NCI-H2171 (cell line): Measurements from ENCODE around the gene RBM20.
"Not testable (repeated sequence)": the region's sequence is repeated elsewhere in the genome, so short reads cannot be mapped to it uniquely, and the experiment has no call there.

ENCODE experiments used
- DNase-seq: peaks from one replicate; lab custom pipeline; 2025; lab: John Stamatoyannopoulos, UW

RBM20 gene

DNA sequence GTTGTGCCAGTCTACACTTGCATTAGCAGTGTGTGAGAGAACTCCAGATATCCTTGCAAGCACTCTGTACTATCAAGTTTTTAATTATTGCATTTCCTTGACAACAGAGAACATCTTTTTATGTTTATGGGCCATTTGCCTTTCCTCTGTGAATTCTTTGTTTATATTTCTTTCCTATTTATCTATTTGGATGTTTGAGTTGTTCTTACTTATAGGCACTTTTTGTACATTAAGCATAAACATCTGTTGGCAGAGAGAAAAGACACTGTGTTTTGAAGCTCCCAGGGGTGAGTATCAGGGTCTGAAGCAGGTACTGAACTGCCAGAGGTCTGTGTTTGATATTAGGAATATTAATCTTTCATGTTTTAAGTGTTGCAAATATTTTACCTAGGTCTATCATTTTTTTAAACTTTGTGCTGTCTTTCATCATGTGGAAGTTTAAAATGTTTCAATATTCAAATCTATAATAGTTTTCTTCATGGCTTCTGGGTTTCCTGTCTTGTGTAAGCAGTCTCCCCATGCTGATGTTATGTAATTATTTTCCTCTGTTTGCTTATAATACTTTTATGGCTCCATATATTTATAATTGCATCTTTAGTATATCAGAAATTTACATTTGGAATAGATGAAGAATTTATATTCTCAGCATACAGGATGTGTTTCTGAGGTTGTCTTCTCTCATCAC is 209.9 kb downstream of the RBM20 start:
- DNase-seq = no peak

DNA sequence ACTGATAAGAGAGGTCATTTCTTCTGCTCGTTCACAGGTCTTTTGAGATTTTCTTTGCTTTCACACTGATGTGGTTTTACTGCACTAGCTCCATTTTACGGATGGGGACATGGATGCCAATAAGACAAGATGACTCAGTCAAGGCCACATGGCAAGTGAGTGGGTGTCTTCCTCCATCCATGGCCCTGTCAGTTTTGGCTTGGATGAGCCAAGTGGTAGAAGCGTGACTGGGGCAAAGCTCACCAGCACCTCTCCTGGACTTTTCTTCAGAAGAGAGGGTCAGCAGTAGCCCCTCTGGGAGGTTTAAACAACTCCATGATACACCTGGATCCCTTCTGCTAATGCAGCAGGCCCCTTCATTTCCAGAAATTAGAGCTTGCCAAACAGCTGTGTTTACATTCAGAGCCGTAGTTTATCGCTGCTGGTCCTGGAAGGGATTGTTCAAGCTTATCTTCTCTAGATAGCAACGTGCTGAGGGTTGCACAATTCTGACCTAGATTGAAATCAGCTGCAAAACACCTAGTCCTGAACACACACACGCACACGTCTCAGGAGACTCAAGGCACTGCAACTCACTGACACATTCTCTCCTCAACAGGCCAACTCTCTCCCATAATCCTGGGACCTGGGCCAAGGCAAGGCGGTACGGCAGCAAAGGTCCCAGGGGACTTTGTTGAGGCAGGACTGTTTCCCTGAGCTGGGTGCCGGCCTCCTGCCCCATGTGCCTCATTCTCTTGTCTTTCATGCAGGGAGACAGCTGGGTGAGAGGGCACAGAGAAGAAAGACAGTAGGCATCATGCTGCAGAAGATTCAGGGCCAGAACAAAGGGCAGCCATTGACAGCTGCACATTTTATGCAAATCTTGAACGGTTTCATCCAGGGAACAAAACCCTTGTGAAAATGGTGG is 213.4 kb downstream of the RBM20 start:
- peak; percentile 87 for DNase-seq

DNA sequence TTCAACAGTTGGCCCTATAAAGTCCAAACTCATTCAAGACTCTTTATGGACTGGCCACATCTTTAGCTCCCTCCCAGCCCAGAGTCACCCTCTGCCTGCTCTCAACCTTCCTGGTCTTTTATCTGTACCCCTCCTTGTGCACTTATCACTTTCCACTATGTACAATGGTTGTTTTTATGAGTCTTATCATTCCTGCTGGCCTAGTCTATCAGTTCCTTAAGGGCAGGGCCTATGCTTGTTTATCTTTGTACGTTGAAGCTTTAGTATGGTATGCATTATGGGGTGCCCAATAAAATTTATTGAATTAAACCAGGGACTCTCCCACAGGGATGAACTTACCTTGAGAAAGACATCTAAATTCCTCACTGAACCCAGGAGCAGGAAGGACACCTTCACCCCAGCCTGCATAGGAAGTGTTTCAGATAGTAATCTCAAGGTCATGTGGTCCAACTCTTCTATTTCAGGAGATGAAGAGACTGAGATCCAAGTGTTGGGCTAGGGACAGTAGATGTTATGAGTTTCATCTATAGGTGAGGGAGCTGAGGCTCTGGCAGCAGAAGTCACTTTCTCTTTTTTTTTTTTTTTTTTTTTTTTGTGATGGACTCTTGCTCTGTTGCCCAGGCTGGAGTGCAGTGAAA is 214.3 kb downstream of the RBM20 start:
- DNase-seq = no peak

DNA sequence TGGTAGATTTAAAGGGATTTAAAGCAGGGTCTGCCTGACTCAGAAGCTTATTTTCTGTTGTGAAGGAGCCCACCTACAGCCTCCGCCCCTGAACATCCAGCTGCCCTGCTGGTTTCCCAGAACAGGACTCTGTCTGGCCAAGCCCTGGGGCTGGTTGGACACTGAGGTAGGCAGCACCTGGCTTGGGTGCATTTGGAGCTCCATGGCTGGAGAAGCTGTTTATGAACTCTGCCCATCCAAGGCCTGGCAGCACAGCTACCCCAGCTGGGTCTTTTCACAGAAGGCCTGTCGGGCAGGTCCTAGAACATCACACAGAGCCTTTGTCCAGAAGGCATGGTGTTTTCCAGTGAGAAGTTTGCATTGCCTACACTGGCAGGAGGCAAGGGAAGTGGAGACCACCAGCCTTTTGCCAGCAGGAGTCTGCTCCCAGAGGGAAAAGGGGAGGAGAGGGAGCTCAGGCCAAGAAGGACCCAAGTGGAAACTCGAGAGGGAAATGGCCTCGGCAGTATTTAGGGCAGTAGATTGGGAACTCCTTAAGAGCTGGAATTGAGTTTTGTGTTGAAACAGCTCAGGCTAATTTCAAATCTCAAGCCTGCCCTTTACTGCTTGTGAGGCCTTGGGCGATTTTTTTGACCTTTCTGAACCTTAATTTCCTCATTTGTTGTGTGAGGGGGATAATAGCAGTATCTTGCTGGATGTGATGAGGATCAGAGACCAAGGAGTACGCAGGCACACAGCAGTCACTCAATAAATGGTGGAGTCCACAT is 215.3 kb downstream of the RBM20 start:
- DNase-seq = no peak

DNA sequence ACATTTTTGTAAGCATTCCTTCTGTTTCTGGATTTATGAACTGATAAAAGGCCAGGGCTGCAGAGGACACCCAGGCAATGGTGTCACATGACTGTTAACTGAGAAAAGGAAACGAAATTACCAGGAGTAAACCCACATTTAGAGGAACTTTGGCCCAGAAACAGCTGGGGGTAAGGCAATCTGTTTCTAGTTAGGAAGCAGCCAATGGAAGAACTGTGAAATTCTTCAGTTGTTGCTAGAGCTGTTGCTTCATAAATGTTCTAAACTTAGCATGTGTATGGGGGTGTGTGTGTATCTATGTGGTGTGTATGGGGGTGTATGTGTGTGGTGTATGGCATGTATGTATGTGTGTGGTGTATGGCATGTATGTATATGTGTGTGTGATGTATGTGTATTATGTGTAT is 215.8 kb downstream of the RBM20 start:
- DNase-seq = no peak

DNA sequence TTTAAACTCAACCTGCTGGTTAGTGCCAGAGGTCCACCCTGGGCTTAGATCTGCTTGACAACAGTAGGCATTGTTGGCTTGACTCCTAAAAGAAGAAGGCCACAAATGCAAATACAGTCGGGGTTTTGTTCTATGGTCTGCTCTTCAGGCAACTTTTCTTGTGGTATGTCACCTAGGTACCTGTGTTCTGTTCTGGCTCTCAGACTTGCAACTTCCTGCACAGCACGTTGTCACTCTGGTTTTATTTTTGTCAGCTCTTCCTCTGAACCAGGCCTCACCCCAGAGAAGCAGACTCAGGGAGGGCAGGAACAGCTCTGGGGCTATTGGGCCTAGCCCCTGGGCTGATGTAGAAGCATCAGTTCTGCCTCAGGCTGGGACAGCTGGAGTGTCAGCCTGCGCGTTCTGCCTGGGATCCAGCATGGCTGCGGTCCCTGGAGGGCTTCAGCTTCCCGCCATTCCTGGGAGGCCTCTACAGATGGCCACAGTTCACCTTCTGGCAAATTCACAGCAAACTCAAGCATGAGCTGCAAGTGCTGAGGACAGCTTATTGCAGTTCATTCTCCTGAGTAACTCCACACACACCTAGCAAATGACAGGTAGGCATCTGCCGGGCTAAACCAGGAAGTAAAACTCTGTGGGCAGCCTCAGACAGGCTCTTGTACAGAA is 216.6 kb downstream of the RBM20 start:
- DNase-seq = peak; percentile 67

DNA sequence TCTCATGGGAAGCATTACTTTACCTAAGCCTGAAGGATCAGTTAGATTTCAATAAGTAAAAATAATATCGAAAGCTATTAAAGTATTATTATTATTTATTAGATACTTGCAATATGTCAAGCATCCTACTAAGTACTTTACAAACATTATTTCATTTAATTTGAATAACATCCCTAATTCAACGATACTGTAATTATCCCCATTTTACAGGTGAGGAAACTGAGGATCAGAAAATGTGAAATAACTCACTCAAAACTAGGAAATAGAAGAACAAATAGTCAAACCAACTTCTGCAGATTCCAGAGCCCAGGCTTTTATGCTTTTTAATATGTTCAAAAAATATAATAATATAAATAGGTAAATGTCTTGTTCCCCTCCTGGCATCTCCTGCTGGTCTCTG is 217.3 kb downstream of the RBM20 start:
- no peak for DNase-seq

DNA sequence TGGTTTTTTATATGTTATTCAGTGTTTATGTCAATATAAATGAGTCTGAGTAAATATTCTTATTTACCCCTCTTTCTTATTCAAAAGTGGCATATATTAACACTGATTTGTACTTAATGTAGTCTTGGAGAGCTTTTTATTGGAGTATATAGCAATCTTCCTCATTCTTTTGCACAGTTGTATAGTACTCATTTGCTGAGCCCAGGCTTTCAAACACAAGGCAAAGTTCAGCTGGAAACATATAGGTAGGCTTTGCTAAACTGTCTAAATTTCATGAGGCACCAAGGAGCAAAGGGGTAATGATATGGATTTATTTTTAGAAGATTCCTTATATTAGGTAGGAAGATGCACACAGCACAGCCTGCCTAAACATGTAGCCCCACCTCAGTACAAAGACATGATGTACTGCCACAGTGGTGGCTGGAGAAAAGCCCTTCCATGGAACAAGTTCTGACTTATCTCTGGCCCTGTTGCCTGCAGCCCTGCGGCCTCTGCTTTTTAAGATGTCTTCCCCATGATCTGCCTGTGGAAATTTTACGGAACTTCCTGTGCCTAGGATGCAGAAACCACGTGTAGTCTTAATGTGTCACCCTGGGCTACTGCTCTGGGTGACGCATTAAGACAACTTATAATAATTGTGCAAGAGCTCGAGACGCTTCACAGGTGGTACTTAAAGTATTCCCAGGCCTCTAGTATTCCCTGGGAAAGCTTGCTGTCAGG is 218.0 kb downstream of the RBM20 start:
- DNase-seq = no peak

DNA sequence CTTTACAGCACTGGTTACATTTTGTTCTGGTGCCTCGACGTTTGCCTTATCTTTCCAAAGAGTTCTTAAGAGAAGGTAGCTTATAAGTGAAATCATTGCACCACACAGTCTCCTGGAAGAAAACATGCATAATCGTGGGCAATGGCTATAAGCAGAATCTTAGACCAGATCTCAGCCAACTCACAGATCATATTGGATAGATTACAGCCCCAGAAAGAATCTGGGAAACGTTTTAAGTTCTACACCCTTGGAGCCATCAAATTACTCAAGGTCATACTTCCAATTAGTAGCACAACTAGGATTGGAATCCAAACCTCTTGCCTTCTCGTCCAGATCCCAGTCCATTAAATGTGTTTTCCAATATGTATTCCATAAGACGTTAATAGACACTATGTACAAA is 218.8 kb downstream of the RBM20 start:
- DNase-seq = no peak

DNA sequence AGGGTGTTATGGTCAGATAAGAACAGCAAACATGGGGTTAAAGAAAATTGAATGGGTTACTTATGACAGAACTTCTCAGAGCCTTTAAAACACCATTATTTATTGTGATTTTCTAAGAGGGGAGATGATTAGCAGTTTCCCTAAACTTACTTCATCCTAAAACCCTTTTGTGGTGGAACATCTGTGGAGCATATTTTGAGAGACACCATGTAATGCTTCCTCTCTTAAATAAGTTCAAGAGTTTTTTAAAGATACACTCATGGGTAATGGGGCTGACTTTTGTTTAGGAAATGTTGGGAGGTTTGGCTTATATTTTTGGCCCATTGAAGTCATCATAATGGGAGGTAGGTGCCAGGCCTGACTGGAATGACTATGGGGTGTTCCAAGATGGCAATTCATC is 219.2 kb downstream of the RBM20 start:
- no peak for DNase-seq

DNA sequence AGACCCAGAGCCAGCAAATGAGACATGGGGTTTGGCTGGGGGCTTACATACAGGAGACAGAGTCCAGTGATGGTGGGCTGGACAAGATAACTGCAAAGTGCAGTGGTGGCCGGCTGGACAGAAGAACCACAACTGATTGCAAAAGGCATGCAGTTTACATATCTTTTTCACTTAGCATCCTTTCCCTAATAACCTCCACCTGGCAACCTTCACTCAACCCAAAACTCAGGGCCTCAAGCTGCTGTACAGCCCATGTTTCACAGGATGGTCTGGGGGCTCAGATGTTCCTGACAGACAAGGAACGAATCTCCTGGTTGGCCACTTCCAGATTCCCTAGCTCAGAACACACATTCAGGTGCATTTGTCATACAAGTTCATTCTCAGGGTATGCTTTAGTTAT is 219.8 kb downstream of the RBM20 start:
- no peak for DNase-seq

DNA sequence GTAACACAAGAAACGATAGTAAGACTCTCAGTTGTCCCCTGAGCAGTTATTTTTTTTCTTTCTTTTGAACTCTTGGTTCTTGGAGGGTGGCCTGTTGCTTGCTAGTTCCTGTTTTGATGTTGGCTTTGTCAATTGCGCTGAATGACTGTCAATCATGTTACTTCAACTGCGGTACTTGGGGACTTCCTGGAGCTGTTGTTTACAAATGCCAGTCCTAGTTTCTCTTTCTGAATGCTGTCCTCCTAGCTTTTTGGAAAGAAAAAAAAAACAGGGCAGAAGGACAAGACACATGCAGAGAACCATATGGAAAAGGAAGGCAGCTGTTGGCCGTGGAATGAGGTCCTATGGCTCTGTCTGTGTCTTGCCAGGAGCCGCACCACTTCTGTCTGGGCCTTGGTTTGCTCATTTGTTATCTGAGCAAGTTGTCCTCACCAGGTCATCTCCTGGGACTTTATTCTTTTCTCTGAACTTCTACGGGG is 220.6 kb downstream of the RBM20 start:
- DNase-seq = no peak

DNA sequence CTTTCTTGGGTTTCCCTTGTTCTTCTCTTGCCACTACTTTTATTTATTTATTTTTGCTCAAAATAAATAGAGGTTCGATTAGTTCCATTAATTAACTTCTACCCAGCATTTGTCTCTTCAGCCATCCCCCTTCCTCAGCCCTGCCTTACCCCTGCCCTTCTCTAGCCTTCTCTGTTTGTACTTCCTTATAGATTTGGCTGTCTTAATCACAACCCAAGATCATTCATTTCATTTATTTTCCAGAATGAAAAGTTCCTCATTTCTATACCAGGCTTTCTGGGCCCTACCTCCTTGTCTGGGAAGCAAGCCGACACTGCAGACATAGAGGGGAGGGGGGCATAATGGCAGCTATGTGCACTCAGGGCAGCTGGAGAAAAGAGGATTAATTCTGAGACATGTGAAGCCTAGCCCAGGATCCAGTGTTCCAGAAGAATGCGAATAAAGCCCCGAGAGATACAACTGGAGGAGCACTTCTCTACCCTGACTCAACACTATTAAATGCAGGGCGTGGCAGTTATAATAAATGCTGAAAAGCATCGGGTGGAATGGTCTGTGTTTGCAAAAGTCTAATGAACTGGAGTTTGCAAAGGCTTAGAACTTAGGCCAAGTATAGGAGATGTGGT is 221.2 kb downstream of the RBM20 start:
- no peak for DNase-seq

DNA sequence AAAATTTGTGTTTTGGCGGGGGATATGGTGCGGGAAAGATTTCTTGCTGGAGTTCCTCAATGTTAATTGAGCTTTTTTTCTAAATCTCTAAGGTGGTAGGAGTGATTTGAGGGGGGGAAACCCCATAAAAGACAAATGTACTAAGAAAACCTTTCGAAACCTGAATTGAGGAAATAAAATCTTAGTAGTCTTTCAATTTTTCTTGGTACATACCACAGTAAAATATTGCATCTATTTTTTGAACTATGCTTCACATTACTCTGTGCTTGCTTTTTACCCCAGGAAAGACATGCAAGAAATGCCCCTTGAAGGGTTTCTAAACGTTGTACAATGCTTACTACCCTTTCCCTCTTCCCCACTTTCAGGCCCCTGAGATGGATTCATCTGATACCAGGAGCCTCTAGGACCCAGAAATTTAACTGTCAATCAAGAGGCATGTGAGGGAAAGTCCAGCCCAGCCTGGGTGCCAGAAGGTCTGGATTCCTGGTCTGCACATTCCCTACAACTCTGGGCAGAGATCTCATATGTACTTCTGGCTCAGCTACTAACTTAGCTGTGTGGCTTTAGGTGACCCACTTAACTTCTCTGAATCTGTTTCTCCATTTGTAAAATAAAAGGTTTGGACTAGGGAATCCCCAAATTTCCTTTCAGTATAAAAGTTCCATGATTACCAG is 221.8 kb downstream of the RBM20 start:
- no peak for DNase-seq

DNA sequence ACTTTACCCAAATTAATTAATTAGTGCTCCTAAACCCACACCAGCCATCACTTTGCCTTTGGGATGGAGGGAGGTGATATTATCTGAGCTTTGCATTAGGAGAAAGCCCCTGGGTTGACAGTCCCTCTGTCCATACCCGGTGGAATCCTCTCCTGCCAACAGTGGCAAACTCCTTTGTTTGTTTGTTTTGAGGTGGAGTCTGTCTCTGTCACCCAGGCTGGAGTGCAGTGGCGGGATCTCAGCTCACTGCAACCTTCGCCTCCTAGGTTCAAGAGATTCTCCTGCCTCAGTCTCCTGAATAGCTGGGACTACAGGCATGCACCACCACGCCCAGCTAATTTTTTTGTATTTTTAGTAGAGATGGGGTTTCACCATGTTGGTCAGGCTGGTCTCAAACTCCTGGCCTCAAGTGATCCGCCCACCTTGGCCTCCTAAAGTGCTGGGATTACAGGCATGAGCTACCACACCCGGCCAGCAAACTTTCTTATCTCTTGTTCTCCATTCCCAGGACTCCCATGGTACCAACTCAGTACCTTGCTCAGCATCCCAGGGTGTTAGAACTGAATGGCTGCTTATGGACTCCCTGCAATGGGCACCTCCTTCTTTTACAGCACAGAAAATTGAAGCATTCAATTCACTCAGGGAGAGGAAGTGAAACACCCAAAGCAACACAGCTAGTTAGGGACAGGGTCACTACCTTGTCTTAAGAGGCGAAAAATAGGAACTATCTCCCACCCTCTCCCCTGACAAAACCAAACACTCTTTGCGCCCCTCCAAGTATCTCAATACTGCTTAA is 223.1 kb downstream of the RBM20 start:
- DNase-seq = not testable (repeated sequence)

DNA sequence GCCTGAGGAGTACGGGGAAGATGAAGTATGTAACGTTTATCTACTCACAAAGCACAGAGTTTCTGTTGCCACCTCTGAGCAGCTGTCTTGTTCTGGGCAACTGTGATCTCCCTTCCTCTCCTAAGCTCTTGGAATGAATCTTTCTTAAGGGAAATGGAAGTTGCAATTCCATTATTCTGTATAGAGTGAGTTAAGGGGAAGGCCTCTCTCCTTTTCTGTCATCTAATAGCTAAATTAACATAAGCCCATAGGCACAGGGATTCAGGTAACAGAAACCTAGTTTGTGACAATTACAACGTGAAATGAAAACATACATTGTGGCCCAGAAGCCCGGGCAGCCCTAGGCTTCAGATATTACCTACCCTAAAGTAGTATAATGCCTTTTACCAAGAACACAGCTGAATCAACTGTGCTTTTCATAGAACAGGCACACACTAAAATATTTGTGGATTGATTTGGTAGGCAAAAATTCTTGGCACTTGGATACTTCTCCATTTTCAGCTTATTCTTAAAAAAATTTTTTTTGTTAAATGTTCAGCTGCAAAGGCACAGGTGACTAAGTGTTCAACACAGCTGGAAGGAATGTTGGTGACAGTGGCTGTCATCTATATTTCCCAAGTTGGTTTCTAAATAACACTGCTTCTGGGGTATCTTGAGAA is 223.8 kb downstream of the RBM20 start:
- no peak for DNase-seq

DNA sequence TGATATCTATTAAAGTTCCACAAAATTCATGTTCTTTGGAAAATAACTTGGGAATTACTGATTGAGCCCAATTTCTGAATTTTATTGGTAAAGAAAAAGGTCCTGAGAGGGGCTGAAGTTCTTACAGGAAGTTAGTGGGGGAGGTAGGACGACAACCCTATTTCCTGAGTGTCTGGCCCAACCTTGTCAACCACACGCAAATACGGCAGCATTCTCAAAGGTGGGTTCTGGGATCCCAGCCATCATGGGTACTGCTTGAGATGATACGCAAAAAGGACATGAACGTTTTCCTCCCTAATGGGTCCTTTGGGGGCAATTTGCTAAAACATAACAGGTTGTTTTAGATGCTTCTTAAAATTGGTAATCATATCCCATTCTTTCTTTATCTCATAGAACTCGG is 224.8 kb downstream of the RBM20 start:
- DNase-seq = no peak

DNA sequence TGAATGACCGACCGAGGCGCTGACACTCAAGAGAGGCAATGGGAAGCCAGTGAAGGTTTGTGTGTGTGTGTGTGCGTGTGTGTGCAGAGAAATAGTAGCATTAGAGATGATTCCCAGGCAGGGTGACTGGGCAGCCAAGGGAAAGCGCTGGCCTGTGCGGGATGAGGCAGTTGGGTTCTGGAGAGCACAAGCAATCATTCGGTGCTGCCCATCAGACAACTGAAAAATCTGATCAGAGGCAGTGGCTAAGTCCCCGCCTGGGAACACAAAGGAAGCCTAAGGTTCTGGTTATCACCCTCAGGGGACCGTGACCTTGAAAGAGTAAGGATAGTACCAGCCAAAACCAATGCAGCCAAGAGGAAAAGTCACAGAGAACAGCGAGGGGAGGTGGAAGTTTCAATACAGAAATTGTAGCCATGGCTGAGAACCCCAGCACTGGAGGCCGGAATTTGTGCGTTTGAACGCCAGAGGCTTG is 226.7 kb downstream of the RBM20 start:
- no peak for DNase-seq
